Measurements from ENCODE around the gene INSYN1. TPM values are rescaled to one million over a fixed set of nuclear protein-coding genes. Genes with fewer than 3 reads are reported as not detected.

Gene INSYN1
- total and polyA plus RNA-seq, 2 of the 13 experiments (the other 11 are each of a cell fraction or from before 2014, with no cell fraction given), result not detected

GRCh38 chr15:73758461-73758860 lies 5.3 kb upstream of the INSYN1 start:
- Histone ChIP-seq H2AFZ (ENCODE audit: low read length) (no peak overlapping the region), H4K20me1 (ENCODE audit: insufficient read depth, low read length) (no peaks in the 10 kb centered on the region), H3K4me1 (ENCODE audit: insufficient read depth, low read length) (no peaks in the 10 kb centered on the region), H3K36me3 (replicated peaks in 1 of 2; ENCODE audit: control insufficient read depth in 1 of 2, insufficient read depth in 2 of 2, low read length in 2 of 2) (no peaks in the 10 kb centered on the region), H3K9ac (ENCODE audit: insufficient read depth, low read depth, low read length) (no peak overlapping the region), H3K79me2 (ENCODE audit: insufficient read depth, low read length) (no peaks in the 10 kb centered on the region), H3K9me3 (ENCODE audit: low read length) (no peaks in the 10 kb centered on the region), H3K27me3 (ENCODE audit: control insufficient read depth in 1 of 2, insufficient read depth in 2 of 2, low read length in 2 of 2) (peaks cover 6 to 26% of the 10 kb centered on the region in 2 experiments; a peak in 4 of 5 replicates), H3K27ac (ENCODE audit: extremely low read length, insufficient read depth, low read length) (no peak overlapping the region), H3K4me3 (replicated peaks in 1 of 3; ENCODE audit: insufficient read depth in 1 of 3, low read depth in 2 of 3, low read length in 3 of 3) (no peak overlapping the region), H3K4me2 (ENCODE audit: low read depth, low read length) (no peak overlapping the region)
- no peak for DNase-seq (ENCODE audit: low spot score)
- intact Hi-C loops (cut with micrococcal nuclease; ENCODE audit: unreplicated experiment), result no loop called here
- 29% methylated on average over 5 of the region's 5 CpGs for WGBS (ENCODE audit: low lambda C conversion rate)
- no peak for FAIRE-seq
- ChIA-PET CTCF (ENCODE audit: low intra/inter-chr PET ratio, low total read pairs) (no interaction called here), POLR2A (no interaction called here)
- TF ChIP-seq PATZ1 (CRISPR knock-in tag; IDR thresholded peaks at IDR 0.05) (no peak), MTA3 (CRISPR knock-in tag; IDR thresholded peaks at IDR 0.05) (no peak), ZNF280B (CRISPR knock-in tag; IDR thresholded peaks at IDR 0.05; ENCODE audit: borderline replicate concordance) (no peak), LCORL (IDR thresholded peaks at IDR 0.05) (no peak), LCORL (CRISPR knock-in tag; IDR thresholded peaks at IDR 0.05) (no peak), ZMAT3 (CRISPR knock-in tag; conservative IDR thresholded peaks at IDR 0.05) (no peak), SKI (IDR thresholded peaks at IDR 0.05; ENCODE audit: partially characterized antibody) (no peak), ZNF557 (CRISPR knock-in tag; IDR thresholded peaks at IDR 0.05) (no peak), ZUFSP (CRISPR knock-in tag; IDR thresholded peaks at IDR 0.05; ENCODE audit: borderline replicate concordance) (no peak), PHF21A (CRISPR knock-in tag; IDR thresholded peaks at IDR 0.05) (no peak), BATF2 (CRISPR knock-in tag; IDR thresholded peaks at IDR 0.05) (no peak), ZNF513 (CRISPR knock-in tag; conservative IDR thresholded peaks at IDR 0.05) (no peak), KDM6A (CRISPR knock-in tag; IDR thresholded peaks at IDR 0.05; ENCODE audit: low read depth) (no peak)
- BruUV-seq (replicated peaks), result no TSS peak
- ATAC-seq, result no peak
- in situ Hi-C loops (cut with HindIII; ENCODE audit: extremely low pct_ligation_motif_present, low pct_unique_long_range_greater_than_20kb), result no loop called here

All from HepG2 (cell line).